Measurements from ENCODE around the gene CDHR2.

- TF ChIP-seq CTCF (IDR thresholded peaks at IDR 0.05; ENCODE audit: extremely low read depth in 1 of 2, insufficient read depth in 1 of 2, low read depth in 1 of 2, low read length in 2 of 2) (no peak), EZH2 (IDR thresholded peaks at IDR 0.05; ENCODE audit: borderline replicate concordance, low read depth, low read length, severe bottlenecking) (no peak)
These were observed 75.0 kb downstream of the CDHR2 start for GRCh38 chr5:176624142-176624541.

Measured in endothelial cell of umbilical vein (primary cell).